Smooth muscle cell (in vitro differentiated cells): Measurements from ENCODE around the gene ING3. TPM values are rescaled to one million over a fixed set of nuclear protein-coding genes. Genes with fewer than 3 reads are reported as not detected.

Experiments used
- DNase-seq: peaks from one replicate; lab custom pipeline; 2025; ENCODE audit not compliant: unreplicated experiment; lab: John Stamatoyannopoulos, UW
- H2AFZ ChIP-seq: fragments of 200-600 bp; sonication (generic); 2 replicates; pipeline ENCODE4 v1.6.0; 2016; ENCODE audit warnings: antibody characterized with exemption, low read depth, mild to moderate bottlenecking
- H3F3A ChIP-seq: fragments of 200-600 bp; sonication (generic); 2 replicates; pipeline ENCODE4 v1.6.0; 2017; ENCODE audit warnings: antibody characterized with exemption, low read depth
- H3K27ac ChIP-seq: fragments of 200-600 bp; sonication (generic); 2 replicates; pipeline ENCODE4 v1.5.1; 2016; ENCODE audit warnings: low read depth, mild to moderate bottlenecking
- H3K27me3 ChIP-seq: fragments of 200-600 bp; sonication (generic); 2 replicates; pipeline ENCODE4 v1.6.1; 2016; ENCODE audit warnings: low read depth, mild to moderate bottlenecking
- H3K36me3 ChIP-seq: fragments of 200-600 bp; sonication (generic); 2 replicates; pipeline ENCODE4 v1.5.1; 2016; ENCODE audit warnings: low read depth
- H3K4me1 ChIP-seq: fragments of 200-600 bp; sonication (generic); 2 replicates; pipeline ENCODE4 v1.5.1; 2016; ENCODE audit warnings: low read depth
- H3K4me2 ChIP-seq: fragments of 200-600 bp; sonication (generic); 2 replicates; pipeline ENCODE4 v1.6.0; 2016; ENCODE audit warnings: mild to moderate bottlenecking
- H3K4me3 ChIP-seq: fragments of 200-600 bp; sonication (generic); 2 replicates; pipeline ENCODE4 v1.5.1; 2016; ENCODE audit warnings: mild to moderate bottlenecking
- H3K79me2 ChIP-seq: fragments of 200-600 bp; sonication (generic); 2 replicates; pipeline ENCODE4 v1.6.0; 2016; ENCODE audit warnings: low read depth, mild to moderate bottlenecking
- H3K9ac ChIP-seq: fragments of 200-600 bp; sonication (generic); 2 replicates; pipeline ENCODE4 v1.6.0; 2016; ENCODE audit warnings: low read depth
- H3K9me3 ChIP-seq: fragments of 200-600 bp; sonication (generic); replicated peaks from 2 replicates; pipeline ENCODE4 v1.5.1; 2016; ENCODE audit warnings: low read depth
- H4K20me1 ChIP-seq: fragments of 200-600 bp; sonication (generic); 2 replicates; pipeline ENCODE4 v1.6.0; 2016; ENCODE audit warnings: low read depth
- CTCF ChIP-seq: fragments of 200-600 bp; sonication (generic); IDR thresholded peaks from 2 replicates; pipeline ENCODE4 v1.5.1; 2017; ENCODE audit warnings: borderline replicate concordance, mild to moderate bottlenecking, antibody characterized with exemption; ENCODE audit not compliant: insufficient read depth, poor library complexity, severe bottlenecking
- WGBS: methylation state at CpG from one replicate; pipeline ENCODE4 v1.1.7; 2016; ENCODE audit warnings: low lambda C conversion rate; 5-methylcytosine and 5-hydroxymethylcytosine counted together
- polyA plus RNA-seq: library from polyadenylated mRNA; unstranded; fragments of >200 nt; fragmentation: Nextera tagmentation; extraction: Ambion mirVana; gene quantifications from 2 replicates; pipeline ENCODE4 v1.2.1, GENCODE V29; 2016
- total RNA-seq: library from RNA; depleted of rRNA; stranded (reverse); fragments of >200 nt; gene quantifications from 2 replicates; pipeline ENCODE4 v1.2.3, GENCODE V29; 2014

The ING3 gene
- total and polyA plus RNA-seq, 2 experiments from 2014 or later, result 8.4 to 11.8 TPM

GRCh38 chr7:121017586-121017985 is 67.0 kb downstream of the ING3 start:
- no peak for DNase-seq
- Histone ChIP-seq H3K4me1 (peaks cover 11% of the 10 kb centered on the region), H3K4me3 (no peak overlapping the region), H4K20me1 (no peaks in the 10 kb centered on the region), H3K36me3 (no peaks in the 10 kb centered on the region), H3K27ac (peak overlapping the region; percentile 82), H2AFZ (no peak overlapping the region), H3K4me2 (peak overlapping the region; percentile 61), H3K9ac (no peak overlapping the region), H3F3A (peaks cover 26% of the 10 kb centered on the region), H3K9me3 (no peaks in the 10 kb centered on the region), H3K27me3 (no peaks in the 10 kb centered on the region), H3K79me2 (peaks cover 8% of the 10 kb centered on the region)
- TF ChIP-seq CTCF, result no peak
- WGBS, result 79% methylated on average over 1 of the region's 1 CpG

GRCh38 chr7:121019018-121019417 is 68.4 kb downstream of the ING3 start:
- TF ChIP-seq CTCF, result no peak
- peak overlapping the region; percentile 74 for H3K4me2 ChIP-seq
- H3K9ac ChIP-seq, result peak overlapping the region; percentile 19
- no peaks in the 10 kb centered on the region for H3K36me3 ChIP-seq
- peaks cover 29% of the 10 kb centered on the region for H3F3A ChIP-seq
- H3K79me2 ChIP-seq, result no peaks in the 10 kb centered on the region
- 9% methylated on average over 2 of the region's 2 CpGs for WGBS
- H3K4me1 ChIP-seq, result peaks cover 15% of the 10 kb centered on the region
- no peaks in the 10 kb centered on the region for H4K20me1 ChIP-seq
- H3K27ac ChIP-seq, result peak overlapping the region; percentile 82
- H2AFZ ChIP-seq, result no peak overlapping the region
- no peak overlapping the region for H3K4me3 ChIP-seq
- H3K27me3 ChIP-seq, result no peaks in the 10 kb centered on the region
- no peaks in the 10 kb centered on the region for H3K9me3 ChIP-seq
- no peak for DNase-seq

DNA sequence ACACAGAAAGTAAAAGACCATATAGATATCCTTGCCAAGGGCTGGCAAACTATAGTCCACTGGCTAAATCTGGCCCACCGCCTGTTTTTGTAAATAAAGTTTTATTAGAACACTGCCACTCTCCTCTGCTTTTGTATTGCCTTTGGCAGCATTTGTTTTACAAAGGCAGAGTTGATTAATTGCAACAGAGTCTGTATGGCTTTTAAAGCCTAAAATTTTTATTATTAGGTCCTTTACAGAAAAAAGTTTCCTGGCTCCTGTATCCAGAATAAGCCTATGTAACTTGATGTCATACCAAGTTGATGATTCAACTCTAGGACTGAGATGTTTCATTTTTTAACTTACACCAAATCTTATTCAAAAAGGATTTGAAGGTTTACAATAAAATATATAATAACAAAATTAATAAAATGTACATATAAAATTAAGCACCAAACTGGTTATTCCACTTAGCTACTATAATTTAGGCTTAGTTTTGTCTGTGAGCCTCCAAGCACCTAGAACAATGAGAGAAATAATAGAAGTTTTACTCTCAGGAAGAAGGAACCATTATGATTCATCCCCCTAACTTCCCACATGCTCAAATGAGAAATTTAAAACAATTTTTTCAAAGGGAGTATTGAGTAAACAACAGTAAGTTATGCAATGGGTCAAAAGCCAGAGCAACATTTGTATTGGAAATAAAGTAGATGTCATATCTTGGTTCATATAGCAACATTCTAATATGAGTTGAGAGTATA is 69.8 kb downstream of the ING3 start:
- no peak for TF ChIP-seq CTCF
- H3K9ac ChIP-seq, result no peak overlapping the region
- no peaks in the 10 kb centered on the region for H3K27me3 ChIP-seq
- 90% methylated on average over 1 of the region's 1 CpG for WGBS
- peaks cover 22% of the 10 kb centered on the region for H3K4me1 ChIP-seq
- DNase-seq, result no peak
- no peaks in the 10 kb centered on the region for H3K79me2 ChIP-seq
- no peak overlapping the region for H3K4me3 ChIP-seq
- H3K9me3 ChIP-seq, result no peaks in the 10 kb centered on the region
- H3K36me3 ChIP-seq, result no peaks in the 10 kb centered on the region
- H3F3A ChIP-seq, result peaks cover 29% of the 10 kb centered on the region
- no peak overlapping the region for H2AFZ ChIP-seq
- no peaks in the 10 kb centered on the region for H4K20me1 ChIP-seq
- peak overlapping the region; percentile 82 for H3K27ac ChIP-seq
- peak overlapping the region; percentile 74 for H3K4me2 ChIP-seq
